Muscle layer of colon (tissue), 2 donors: Measurements from ENCODE around the gene SLC39A9.
"Not testable (repeated sequence)": the region's sequence is repeated elsewhere in the genome, so short reads cannot be mapped to it uniquely, and the experiment has no call there.

ENCODE experiments used
- H3K27ac ChIP-seq: one replicate; pipeline ENCODE4 v1.7.0; 2013; ENCODE audit warnings: low read depth, mild to moderate bottlenecking, low read length, moderate library complexity
- H3K27me3 ChIP-seq, 2 donors: one replicate each; pipeline ENCODE4 v1.7.0; 2013; ENCODE audit warnings: low read length in 2 of 2, mild to moderate bottlenecking in 2 of 2; ENCODE audit not compliant: insufficient read depth in 2 of 2, control insufficient read depth in 1 of 2
- H3K36me3 ChIP-seq: one replicate; pipeline ENCODE4 v1.7.0; 2013; ENCODE audit warnings: mild to moderate bottlenecking, low read length; ENCODE audit not compliant: insufficient read depth
- H3K4me1 ChIP-seq: one replicate; pipeline ENCODE4 v1.7.0; 2013; ENCODE audit warnings: mild to moderate bottlenecking, low read length; ENCODE audit not compliant: insufficient read depth
- H3K4me3 ChIP-seq, 2 donors: one replicate each; pipeline ENCODE4 v1.7.0; 2013; ENCODE audit warnings: low read length in 2 of 2, low read depth in 1 of 2, mild to moderate bottlenecking in 1 of 2, moderate library complexity in 1 of 2
- H3K9ac ChIP-seq: one replicate; pipeline ENCODE4 v1.7.0; 2013; ENCODE audit warnings: low read length
- H3K9me3 ChIP-seq: one replicate; pipeline ENCODE4 v1.7.0; 2013; ENCODE audit warnings: mild to moderate bottlenecking, low read length
- donor health status: abdominal sarcoma.
- donor health status: Adenocarcinoma of cecum.

Gene SLC39A9

GRCh38 chr14:69460093-69460701, 61.7 kb downstream of the SLC39A9 start:
- Histone ChIP-seq H3K4me1 (no peaks in the 10 kb centered on the region), H3K27me3 (no peaks in the 10 kb centered on the region), H3K9ac (no peak overlapping the region), H3K27ac (no peak overlapping the region), H3K4me3 (no peak overlapping the region), H3K9me3 (no peaks in the 10 kb centered on the region), H3K36me3 (peaks cover 36% of the 10 kb centered on the region)

- Histone ChIP-seq H3K36me3 (peaks cover 11% of the 10 kb centered on the region), H3K27ac (no peak overlapping the region)
Measured at GRCh38 chr14:69464379-69464778, 65.9 kb downstream of the SLC39A9 start.

GRCh38 chr14:69464829-69465228, 66.3 kb downstream of the SLC39A9 start:
- no peak overlapping the region for H3K4me3 ChIP-seq
- H3K9me3 ChIP-seq, result no peaks in the 10 kb centered on the region
- no peak overlapping the region for H3K27ac ChIP-seq
- no peaks in the 10 kb centered on the region for H3K27me3 ChIP-seq
- no peaks in the 10 kb centered on the region for H3K4me1 ChIP-seq
- no peak overlapping the region for H3K9ac ChIP-seq
- peaks cover 11% of the 10 kb centered on the region for H3K36me3 ChIP-seq

More at GRCh38 chr14:69464379-69464778, 65.9 kb downstream of the SLC39A9 start:
- no peaks in the 10 kb centered on the region for H3K4me1 ChIP-seq
- H3K27me3 ChIP-seq, result no peaks in the 10 kb centered on the region
- no peaks in the 10 kb centered on the region for H3K9me3 ChIP-seq
- no peak overlapping the region for H3K4me3 ChIP-seq
- H3K9ac ChIP-seq, result no peak overlapping the region

- H3K9me3 ChIP-seq, result no peaks in the 10 kb centered on the region
- no peaks in the 10 kb centered on the region for H3K27me3 ChIP-seq
- H3K27ac ChIP-seq, result no peak overlapping the region
- no peaks in the 10 kb centered on the region for H3K36me3 ChIP-seq
- no peaks in the 10 kb centered on the region for H3K4me1 ChIP-seq
- no peak overlapping the region for H3K9ac ChIP-seq
- no peak overlapping the region for H3K4me3 ChIP-seq
Measured at GRCh38 chr14:69468949-69469348, 70.5 kb downstream of the SLC39A9 start.

GRCh38 chr14:69471436-69471835, 72.9 kb downstream of the SLC39A9 start:
- Histone ChIP-seq H3K27me3 (no peaks in the 10 kb centered on the region), H3K9ac (no peak overlapping the region), H3K27ac (no peak overlapping the region), H3K9me3 (no peaks in the 10 kb centered on the region), H3K4me3 (no peak overlapping the region), H3K4me1 (no peaks in the 10 kb centered on the region), H3K36me3 (no peaks in the 10 kb centered on the region)

GRCh38 chr14:69471916-69472315, 73.4 kb downstream of the SLC39A9 start:
- no peak overlapping the region for H3K9ac ChIP-seq
- H3K36me3 ChIP-seq, result no peaks in the 10 kb centered on the region
- no peaks in the 10 kb centered on the region for H3K27me3 ChIP-seq
- no peak overlapping the region for H3K4me3 ChIP-seq
- H3K4me1 ChIP-seq, result no peaks in the 10 kb centered on the region
- no peaks in the 10 kb centered on the region for H3K9me3 ChIP-seq
- H3K27ac ChIP-seq, result no peak overlapping the region

GRCh38 chr14:69473260-69473659, 74.8 kb downstream of the SLC39A9 start:
- H3K27me3 ChIP-seq, result no peaks in the 10 kb centered on the region
- H3K4me1 ChIP-seq, result no peaks in the 10 kb centered on the region
- no peak overlapping the region for H3K4me3 ChIP-seq
- no peak overlapping the region for H3K27ac ChIP-seq
- no peak overlapping the region for H3K9ac ChIP-seq
- no peaks in the 10 kb centered on the region for H3K36me3 ChIP-seq
- no peaks in the 10 kb centered on the region for H3K9me3 ChIP-seq

GRCh38 chr14:69473946-69474345, 75.5 kb downstream of the SLC39A9 start:
- H3K9ac ChIP-seq, result no peak overlapping the region
- H3K4me3 ChIP-seq, result no peak overlapping the region
- no peaks in the 10 kb centered on the region for H3K36me3 ChIP-seq
- H3K27me3 ChIP-seq, result no peaks in the 10 kb centered on the region
- H3K27ac ChIP-seq, result no peak overlapping the region
- H3K4me1 ChIP-seq, result no peaks in the 10 kb centered on the region
- H3K9me3 ChIP-seq, result no peaks in the 10 kb centered on the region

GRCh38 chr14:69475194-69475818, 76.8 kb downstream of the SLC39A9 start:
- Histone ChIP-seq H3K4me1 (no peaks in the 10 kb centered on the region), H3K9me3 (no peaks in the 10 kb centered on the region), H3K4me3 (no peak overlapping the region), H3K36me3 (no peaks in the 10 kb centered on the region), H3K9ac (no peak overlapping the region), H3K27ac (no peak overlapping the region), H3K27me3 (no peaks in the 10 kb centered on the region)

GRCh38 chr14:69476824-69477450, 78.4 kb downstream of the SLC39A9 start:
- not testable (repeated sequence) for H3K27ac ChIP-seq, H3K4me3 ChIP-seq, H3K36me3 ChIP-seq, H3K9ac ChIP-seq, H3K27me3 ChIP-seq, H3K9me3 ChIP-seq, H3K4me1 ChIP-seq

GRCh38 chr14:69478055-69478454, 79.6 kb downstream of the SLC39A9 start:
- H3K27me3 ChIP-seq, H3K4me3 ChIP-seq, H3K9ac ChIP-seq, H3K4me1 ChIP-seq, H3K9me3 ChIP-seq, H3K36me3 ChIP-seq, H3K27ac ChIP-seq: not testable (repeated sequence)

GRCh38 chr14:69479696-69480095, 81.2 kb downstream of the SLC39A9 start:
- Histone ChIP-seq H3K4me1 (peaks cover 5% of the 10 kb centered on the region), H3K27me3 (peaks cover 0 to 16% of the 10 kb centered on the region in 2 donors), H3K27ac (no peak overlapping the region), H3K9ac (no peak overlapping the region), H3K9me3 (no peaks in the 10 kb centered on the region), H3K36me3 (no peaks in the 10 kb centered on the region), H3K4me3 (no peak overlapping the region)
